ENCODE results near the gene CAPSL.
"Not testable (repeated sequence)": the region's sequence is repeated elsewhere in the genome, so short reads cannot be mapped to it uniquely, and the experiment has no call there.

The CAPSL gene

DNA sequence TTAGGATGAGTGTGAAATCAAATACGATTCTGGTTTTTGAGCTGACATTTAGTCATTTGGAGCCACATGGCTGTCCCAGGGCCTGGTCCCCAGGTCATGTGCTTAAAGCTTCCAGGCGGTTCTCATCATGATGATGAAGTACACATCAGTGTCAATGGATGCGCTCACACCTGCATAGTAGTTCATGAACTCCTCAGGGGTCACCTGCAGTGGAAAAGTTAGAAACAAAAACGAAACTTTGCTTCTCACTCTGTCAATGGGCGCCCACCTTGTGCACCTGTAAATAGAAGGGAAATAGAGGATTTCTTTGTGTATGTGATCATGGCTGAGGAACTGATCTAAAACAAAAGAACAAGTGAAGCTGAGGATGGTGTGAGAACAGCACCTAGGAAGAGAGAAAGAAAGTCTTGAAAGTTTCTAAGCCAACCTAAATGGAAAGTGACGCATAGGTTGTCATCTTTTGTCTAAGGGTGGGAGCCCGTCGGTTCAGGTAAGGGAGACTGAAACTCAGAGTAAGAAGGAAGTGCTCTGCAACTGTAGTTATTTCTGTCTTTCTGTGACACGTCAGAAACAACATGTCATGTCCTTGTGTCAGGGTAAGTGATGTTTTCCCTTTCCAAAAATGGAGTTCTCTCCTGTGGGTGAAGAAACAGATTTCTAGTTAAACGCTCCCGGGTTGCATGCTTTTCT lies 33.8 kb downstream of the CAPSL start:
- no peak for DNase-seq

GRCh38 chr5:35903631-35904203 lies 34.7 kb downstream of the CAPSL start:
- no peak for DNase-seq

DNA sequence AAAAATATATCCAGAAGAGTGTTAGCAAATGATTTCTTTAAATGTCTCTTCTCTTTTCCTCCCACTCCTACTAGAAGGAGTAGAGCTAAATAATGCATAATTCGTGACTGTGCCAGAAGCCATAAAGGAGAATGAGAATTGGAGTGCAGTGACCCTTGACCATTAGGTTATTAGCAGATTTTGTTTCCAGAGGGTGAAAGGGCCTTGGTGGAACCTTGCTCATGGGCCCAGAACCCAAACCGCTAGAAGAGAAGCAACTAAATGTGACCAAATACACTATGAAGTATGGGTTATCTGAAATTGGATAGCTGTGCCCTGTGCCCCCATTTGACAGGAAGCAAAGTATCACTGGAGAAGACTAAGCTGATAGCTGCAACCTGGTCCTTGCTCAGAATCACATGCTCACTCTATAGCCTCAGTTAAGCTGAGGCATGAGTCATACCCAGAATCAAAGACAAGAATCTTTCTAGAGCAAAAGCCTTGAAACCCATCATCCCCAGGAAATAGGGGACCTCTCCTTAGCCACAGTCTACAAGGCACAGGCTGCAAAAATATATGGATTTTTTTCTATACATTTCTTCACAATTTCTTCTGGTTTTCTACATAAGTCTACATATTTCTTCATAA lies 36.3 kb downstream of the CAPSL start:
- no peak for DNase-seq

- DNase-seq, result no peak
Observed at GRCh38 chr5:35900972-35901695, 37.3 kb downstream of the CAPSL start.

DNA sequence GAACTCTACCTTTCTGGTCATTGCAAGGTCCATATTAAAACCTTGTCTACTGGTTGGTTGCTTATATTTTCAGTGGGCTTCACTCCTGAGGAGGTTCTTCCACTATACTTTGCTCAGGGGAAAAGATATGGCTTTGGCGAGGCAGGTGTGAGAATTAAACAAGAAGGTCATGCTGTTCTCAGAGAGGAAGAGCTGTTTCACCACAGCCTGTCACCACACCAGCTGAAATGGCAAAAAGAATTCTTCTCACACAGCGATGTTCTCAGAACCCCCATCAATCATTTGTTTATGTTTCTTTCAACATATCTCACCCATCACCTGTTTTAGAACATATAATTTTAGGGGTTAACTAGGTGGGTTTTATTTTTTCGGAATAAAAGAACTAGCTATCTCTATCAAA lies 38.6 kb downstream of the CAPSL start:
- no peak for DNase-seq

DNA sequence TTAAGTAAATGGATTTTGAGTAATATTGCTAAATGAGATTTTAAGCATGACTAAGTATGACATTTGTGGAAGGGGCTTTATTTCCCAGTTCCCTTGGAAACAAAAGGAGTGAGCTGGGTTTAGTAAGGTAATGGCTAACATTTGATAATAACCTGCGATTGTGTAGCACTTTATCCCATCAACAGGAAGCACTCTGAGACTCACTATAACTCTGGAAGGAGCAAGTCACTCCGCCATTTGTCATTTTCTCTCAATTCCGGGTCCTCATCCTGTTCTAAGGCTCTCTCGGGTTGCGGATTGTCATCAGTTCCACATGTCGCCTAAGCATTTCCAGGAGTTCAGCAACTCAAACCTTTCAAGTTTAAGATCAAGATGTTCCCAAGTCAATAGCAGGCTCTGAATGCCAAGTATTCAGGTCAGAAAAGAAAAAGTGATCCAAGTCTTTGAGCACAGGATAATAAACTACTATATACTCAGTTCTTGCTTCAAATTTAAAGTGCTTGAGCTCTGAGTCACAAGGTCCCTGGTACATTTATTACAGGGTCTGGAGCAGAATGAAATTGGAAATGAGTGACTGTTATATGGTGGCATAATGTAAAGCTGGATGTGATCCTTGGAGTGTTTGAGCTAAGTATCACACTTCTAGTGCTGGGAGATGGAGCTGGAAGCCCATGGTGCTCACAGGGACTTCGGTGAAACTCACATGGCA lies 39.3 kb downstream of the CAPSL start:
- no peak for DNase-seq

GRCh38 chr5:35894131-35894530 lies 44.3 kb downstream of the CAPSL start:
- no peak for DNase-seq

GRCh38 chr5:35892799-35893198 lies 45.6 kb downstream of the CAPSL start:
- DNase-seq, result not testable (repeated sequence)

DNA sequence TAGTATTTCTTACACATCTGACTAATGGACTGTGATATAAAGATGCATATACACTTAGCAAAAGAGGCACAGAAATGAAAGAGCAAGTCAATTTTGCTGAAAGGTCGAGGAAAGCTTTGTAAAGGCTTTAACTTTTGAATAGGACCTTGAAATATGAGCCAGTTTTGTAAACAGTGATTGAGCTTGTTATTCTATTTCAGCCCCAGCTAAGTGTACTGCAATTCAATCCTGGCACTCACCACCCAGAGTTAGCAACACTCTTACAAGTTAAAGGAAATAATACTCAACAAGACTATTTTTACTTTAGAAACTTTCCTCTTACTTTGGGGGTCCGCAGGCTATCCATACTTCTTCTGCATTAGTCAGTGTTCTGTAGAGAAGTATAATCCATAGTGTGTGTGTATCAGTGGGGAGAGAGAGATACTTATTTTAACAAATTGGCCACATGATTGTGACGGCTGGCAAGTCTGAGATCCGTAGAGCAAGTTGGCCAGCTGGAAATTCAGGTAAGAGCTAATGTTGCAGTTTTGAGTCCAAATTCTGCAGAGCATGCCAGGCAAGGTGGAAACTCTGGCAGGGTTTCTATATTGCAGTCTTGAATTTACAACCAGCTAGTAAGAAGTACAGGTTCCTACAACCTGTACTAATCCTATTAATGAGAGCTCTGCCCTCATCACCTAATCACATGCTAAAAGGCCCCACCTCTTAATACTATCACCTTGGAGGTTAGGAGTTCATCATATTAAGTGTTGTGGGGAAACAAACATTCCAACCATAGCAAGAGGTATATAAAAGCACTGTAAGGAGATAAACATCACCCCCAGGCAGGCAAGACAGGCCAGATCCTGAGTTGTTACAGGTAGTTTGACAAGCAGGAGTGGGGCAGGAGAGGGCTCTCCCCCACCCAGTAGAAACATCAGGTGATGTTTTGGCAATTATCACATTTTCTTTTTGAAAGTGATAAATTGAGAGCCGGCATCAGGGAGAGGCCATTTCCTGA lies 48.1 kb downstream of the CAPSL start:
- DNase-seq, result no peak

- no peak for DNase-seq
Observed at GRCh38 chr5:35887321-35888100, 50.9 kb downstream of the CAPSL start.

GRCh38 chr5:35886381-35886780 lies 52.0 kb downstream of the CAPSL start:
- DNase-seq, result no peak

- DNase-seq, result no peak
Observed at GRCh38 chr5:35884773-35885172, 53.6 kb downstream of the CAPSL start.

DNA sequence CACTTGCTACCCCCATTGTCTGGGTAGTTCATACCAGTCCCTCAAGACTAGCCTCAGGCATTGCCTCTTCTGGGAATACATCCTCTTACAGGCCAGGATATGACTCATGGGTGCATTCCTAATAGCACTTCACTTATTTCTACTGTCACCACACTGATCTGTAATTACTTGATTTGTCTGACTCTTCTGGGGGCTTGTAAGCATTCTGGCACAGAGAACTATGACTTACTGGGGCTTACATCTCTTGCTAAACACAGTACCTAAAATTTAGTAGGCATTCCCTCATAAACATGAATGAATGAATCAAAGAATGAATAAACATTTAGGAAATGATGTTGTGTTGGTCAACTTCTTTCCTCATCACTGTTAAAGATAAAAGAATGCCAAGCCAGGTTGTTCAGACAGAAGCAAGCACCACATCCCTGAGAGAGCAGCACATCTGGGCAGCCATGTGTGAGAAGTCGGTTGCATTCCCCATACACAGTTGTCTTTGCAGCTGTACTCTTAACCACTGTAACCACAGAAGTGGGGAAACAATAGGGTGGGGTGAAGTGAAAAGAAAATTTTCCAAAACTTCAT lies 54.1 kb downstream of the CAPSL start:
- DNase-seq, result peak; percentile 94

DNA sequence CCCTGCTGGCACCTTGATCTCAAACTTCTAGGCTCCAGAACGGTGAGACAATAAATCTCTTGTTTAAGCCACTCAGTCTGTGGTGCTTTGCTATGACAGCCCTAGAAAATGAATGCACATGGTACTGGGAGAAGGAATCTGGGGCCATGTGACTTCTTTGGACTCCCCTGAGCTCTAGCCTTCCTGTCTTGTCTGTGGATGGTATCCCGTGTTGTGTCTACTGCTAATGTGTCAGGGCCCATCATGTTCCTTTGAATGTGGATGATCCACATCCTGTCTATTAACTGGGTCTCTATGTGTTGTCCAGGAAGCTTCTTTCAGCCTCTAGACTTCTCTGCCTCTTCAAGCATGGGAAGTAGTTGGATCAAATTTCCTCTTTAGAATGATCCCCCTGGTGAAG lies 56.7 kb downstream of the CAPSL start:
- no peak for DNase-seq

DNA sequence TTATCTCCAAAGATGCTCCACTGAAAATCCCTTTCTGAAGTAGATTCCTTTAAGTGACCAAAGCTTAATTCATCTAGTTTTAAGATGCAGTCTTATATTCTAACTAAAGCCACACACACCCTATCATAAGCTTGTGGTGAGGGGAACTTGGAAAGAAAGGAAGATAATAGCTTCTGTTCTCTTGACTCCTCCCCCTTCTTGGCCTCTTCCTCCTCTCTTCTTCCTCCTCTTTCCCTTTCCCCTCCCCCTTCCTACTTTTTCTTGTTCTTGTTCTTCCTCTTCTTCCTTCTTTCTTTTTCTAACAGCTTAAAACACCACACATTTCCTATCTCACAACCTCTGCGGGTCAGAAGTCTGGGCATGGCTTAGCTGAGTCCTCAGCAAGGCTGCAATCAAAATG lies 58.3 kb downstream of the CAPSL start:
- no peak for DNase-seq

DNA sequence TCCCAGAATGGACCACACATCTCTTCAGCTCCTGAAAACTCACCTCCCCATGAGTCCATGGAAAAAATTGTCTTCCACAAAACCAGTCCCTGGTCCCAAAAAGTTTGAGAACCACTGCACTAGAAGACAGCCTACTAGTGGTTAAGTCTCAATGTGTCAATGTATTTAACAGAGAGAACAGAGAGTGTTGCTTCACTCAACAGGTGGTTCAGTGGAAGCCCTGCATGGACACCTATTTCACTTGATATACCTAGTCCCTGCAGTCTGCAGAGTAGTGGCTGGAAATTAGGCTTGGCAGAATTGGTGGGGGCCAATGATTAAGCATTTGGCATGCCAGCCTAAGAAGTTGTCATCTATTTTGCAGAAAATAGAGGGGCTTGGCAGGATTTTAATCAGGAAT lies 58.8 kb downstream of the CAPSL start:
- no peak for DNase-seq

- no peak for DNase-seq
Observed at GRCh38 chr5:35879096-35879495, 59.3 kb downstream of the CAPSL start.

DNA sequence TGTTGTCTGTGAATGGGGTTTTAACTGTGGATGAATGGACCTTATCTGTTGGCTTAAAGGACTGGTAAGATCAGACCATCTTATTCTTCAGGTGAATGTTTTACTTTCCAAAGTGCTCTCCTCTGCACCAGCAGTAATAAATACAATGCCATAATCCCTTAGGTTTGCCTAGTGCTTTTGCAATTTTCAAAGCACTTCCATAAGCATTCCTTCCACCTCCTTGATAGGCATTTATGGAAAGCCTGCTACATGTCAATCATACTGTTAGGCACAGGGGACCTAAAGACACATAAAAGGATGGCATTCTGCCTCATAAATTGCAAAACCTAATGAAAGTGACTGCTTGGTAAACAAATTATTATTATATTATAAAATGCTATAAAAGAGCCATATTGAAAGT lies 60.3 kb downstream of the CAPSL start:
- no peak for DNase-seq

GRCh38 chr5:35877655-35878054 lies 60.8 kb downstream of the CAPSL start:
- DNase-seq, result no peak

GRCh38 chr5:35876922-35877321 lies 61.5 kb downstream of the CAPSL start:
- peak; percentile 56 for DNase-seq

Data from fibroblast of skin of scalp (primary cell).